ENCODE measurements around the gene CXXC5. TPM values are rescaled to one million over a fixed set of nuclear protein-coding genes. Genes with fewer than 3 reads are reported as not detected.
"Not testable (repeated sequence)": the region's sequence is repeated elsewhere in the genome, so short reads cannot be mapped to it uniquely, and the experiment has no call there.

Gene CXXC5
- total and polyA plus RNA-seq, 4 donors = 21.2 to 75.8 (median 35.8) TPM

GRCh38 chr5:139625398-139625797, 22.8 kb upstream of the CXXC5 start:
- H3K4me1 ChIP-seq (ENCODE audit: control insufficient read depth in 1 of 2, insufficient read depth in 2 of 2, low read length in 2 of 2); H3K9me3 ChIP-seq (ENCODE audit: control insufficient read depth, low read length); H3K27me3 ChIP-seq (ENCODE audit: control insufficient read depth in 1 of 2, insufficient read depth in 2 of 2, low read length in 1 of 2); intact Hi-C loops (cut with DNase I); ATAC-seq (ENCODE audit: low FRiP score); H3K4me3 ChIP-seq (ENCODE audit: low read length in 2 of 2); H3K27ac ChIP-seq (ENCODE audit: low read depth in 1 of 2, low read length in 2 of 2); H3K36me3 ChIP-seq (ENCODE audit: control insufficient read depth in 1 of 2, insufficient read depth in 2 of 2, low read length in 1 of 2): not testable (repeated sequence)
- DNase-seq = peak in 1 of 2 donors; percentile 5
- 83 to 91% methylated on average over 4 to 5 of the region's 5 CpGs for WGBS, 2 donors

GRCh38 chr5:139630855-139631254, 17.3 kb upstream of the CXXC5 start:
- intact Hi-C loops (cut with DNase I) = no loop called here
- Histone ChIP-seq H3K4me1 (ENCODE audit: control insufficient read depth in 1 of 2, insufficient read depth in 2 of 2, low read length in 2 of 2) (no peaks in the 10 kb centered on the region), H3K4me3 (ENCODE audit: low read length in 2 of 2) (no peak overlapping the region), H3K9me3 (ENCODE audit: control insufficient read depth, low read length) (no peaks in the 10 kb centered on the region), H3K27me3 (ENCODE audit: control insufficient read depth in 1 of 2, insufficient read depth in 2 of 2, low read length in 1 of 2) (no peaks in the 10 kb centered on the region), H3K36me3 (ENCODE audit: control insufficient read depth in 1 of 2, insufficient read depth in 2 of 2, low read length in 1 of 2) (no peaks in the 10 kb centered on the region), H3K27ac (ENCODE audit: low read depth in 1 of 2, low read length in 2 of 2) (no peak overlapping the region)
- ATAC-seq (ENCODE audit: low FRiP score) (no peak), DNase-seq (no peak)

DNA sequence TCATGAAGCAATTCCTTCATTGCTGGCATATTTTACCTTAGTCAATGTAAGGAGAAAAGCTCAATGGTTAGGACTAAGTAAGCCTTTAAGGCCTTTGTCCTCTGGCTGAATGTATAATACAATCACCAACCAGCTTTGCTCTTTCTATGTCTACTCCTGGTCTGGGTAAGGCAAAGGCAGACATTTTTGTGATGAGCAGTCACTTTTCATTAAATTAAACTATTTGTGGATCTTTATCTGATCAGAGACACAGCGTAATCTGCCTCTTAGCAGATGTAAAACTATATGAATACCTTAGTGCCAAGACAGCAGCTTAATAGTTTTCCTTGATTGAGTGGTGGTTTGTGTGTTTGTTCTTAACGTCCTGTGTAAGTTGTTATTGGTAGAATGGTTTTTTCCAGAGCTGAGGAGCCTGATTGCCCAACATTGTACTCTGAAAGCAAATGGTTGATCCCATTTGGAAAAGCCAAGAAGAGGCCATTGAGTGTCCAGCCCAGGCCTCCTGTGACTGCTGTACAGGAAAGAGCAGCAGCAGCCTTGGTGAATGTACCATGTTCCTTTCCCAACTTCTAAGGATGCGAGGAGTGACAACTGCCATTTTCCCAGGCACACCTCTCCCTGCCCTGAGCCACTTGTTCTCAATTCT, 16.5 kb upstream of the CXXC5 start:
- no peaks in the 10 kb centered on the region for H3K36me3 ChIP-seq (ENCODE audit: control insufficient read depth in 1 of 2, insufficient read depth in 2 of 2, low read length in 1 of 2)
- no peak overlapping the region for H3K4me3 ChIP-seq (ENCODE audit: low read length in 2 of 2)
- DNase-seq (peak in 1 of 2 donors; percentile 30), ATAC-seq (ENCODE audit: low FRiP score) (no peak)
- no peaks in the 10 kb centered on the region for H3K9me3 ChIP-seq (ENCODE audit: control insufficient read depth, low read length)
- no peak overlapping the region for H3K27ac ChIP-seq (ENCODE audit: low read depth in 1 of 2, low read length in 2 of 2)
- WGBS, 2 donors = 74 to 76% methylated on average over 3 of the region's 3 CpGs
- H3K27me3 ChIP-seq (ENCODE audit: control insufficient read depth in 1 of 2, insufficient read depth in 2 of 2, low read length in 1 of 2) = no peaks in the 10 kb centered on the region
- intact Hi-C loops (cut with DNase I) = loop anchor here in 1 of 2 donors (2.0 kb wide), 1 partner anchor 59 kb away; no protein-coding TSS in a partner anchor
- H3K4me1 ChIP-seq (ENCODE audit: control insufficient read depth in 1 of 2, insufficient read depth in 2 of 2, low read length in 2 of 2) = peaks cover 0 to under 1% of the 10 kb centered on the region in 2 donors

DNA sequence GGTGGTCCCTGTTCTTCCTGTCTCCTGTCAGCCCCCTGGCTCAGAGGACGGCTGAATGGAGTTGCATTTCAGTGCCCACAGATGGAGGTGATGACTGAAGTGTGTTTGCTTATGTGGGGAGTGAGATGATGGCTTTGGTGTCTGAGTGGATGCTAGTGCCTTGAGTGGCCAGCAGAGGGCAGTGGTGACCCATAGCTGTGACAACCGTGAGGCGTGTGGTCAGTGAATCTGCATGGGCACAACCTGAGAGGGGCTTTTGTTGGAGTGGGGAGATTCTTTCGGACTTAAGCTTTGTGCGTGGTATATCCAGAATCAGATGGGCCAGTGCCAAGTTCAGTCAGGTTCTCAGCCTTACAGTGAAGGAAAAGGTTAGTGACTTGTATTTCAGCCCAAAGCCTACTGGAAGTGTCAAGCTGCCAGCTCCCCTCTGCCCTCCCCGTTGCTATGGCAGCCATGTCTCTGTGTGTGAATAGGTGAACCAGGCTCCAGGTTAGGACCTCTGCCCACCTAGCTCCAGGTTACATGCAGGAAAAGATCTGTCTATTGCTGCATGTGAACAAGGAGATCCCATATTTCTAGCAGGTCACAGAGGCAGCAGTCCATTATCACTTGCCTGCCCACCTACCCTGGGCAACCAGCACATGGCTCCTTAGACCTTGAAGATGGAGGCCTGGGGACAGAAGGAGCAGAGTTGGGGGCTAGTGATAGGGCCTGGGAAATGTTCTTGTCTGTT, 14.7 kb upstream of the CXXC5 start:
- Histone ChIP-seq H3K4me1 (ENCODE audit: control insufficient read depth in 1 of 2, insufficient read depth in 2 of 2, low read length in 2 of 2) (peaks cover 0 to 2% of the 10 kb centered on the region in 2 donors), H3K27me3 (ENCODE audit: control insufficient read depth in 1 of 2, insufficient read depth in 2 of 2, low read length in 1 of 2) (no peaks in the 10 kb centered on the region), H3K36me3 (ENCODE audit: control insufficient read depth in 1 of 2, insufficient read depth in 2 of 2, low read length in 1 of 2) (no peaks in the 10 kb centered on the region), H3K9me3 (ENCODE audit: control insufficient read depth, low read length) (no peaks in the 10 kb centered on the region), H3K27ac (ENCODE audit: low read depth in 1 of 2, low read length in 2 of 2) (no peak overlapping the region), H3K4me3 (ENCODE audit: low read length in 2 of 2) (no peak overlapping the region)
- intact Hi-C loops (cut with DNase I) = loop anchor here (1.0 to 2.0 kb wide), 2 partner anchors 57 to 132 kb away; no protein-coding TSS in a partner anchor
- ATAC-seq (ENCODE audit: low FRiP score) (peak; percentile 73), DNase-seq (peak; percentile 74 to 90)
- WGBS, 2 donors = 6 to 11% methylated on average over 6 of the region's 6 CpGs

DNA sequence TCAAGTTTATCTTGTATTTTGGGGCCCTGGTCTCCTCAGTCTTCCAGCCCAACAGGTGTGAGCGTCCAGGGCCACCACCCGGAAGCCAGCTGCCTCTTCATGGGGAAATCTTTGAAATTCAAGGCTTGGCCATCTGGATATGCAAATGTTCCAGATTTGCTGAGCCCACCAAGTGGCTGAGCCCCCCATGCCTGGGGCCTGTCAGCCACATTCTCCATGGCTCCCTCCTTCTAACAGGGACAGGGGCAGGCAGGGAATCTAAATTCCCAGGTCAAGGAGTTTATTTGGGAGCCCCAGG, 14.2 kb upstream of the CXXC5 start:
- ATAC-seq (ENCODE audit: low FRiP score) = no peak
- H3K27me3 ChIP-seq (ENCODE audit: control insufficient read depth in 1 of 2, insufficient read depth in 2 of 2, low read length in 1 of 2) = no peaks in the 10 kb centered on the region
- no peak overlapping the region for H3K4me3 ChIP-seq (ENCODE audit: low read length in 2 of 2)
- H3K36me3 ChIP-seq (ENCODE audit: control insufficient read depth in 1 of 2, insufficient read depth in 2 of 2, low read length in 1 of 2) = no peaks in the 10 kb centered on the region
- no peak overlapping the region for H3K27ac ChIP-seq (ENCODE audit: low read depth in 1 of 2, low read length in 2 of 2)
- peaks cover 0 to 2% of the 10 kb centered on the region in 2 donors for H3K4me1 ChIP-seq (ENCODE audit: control insufficient read depth in 1 of 2, insufficient read depth in 2 of 2, low read length in 2 of 2)
- intact Hi-C loops (cut with DNase I) = no loop called here
- DNase-seq = peak in 1 of 2 donors; percentile 33
- no peaks in the 10 kb centered on the region for H3K9me3 ChIP-seq (ENCODE audit: control insufficient read depth, low read length)
- WGBS, 2 donors = 82 to 91% methylated on average over 2 of the region's 2 CpGs

GRCh38 chr5:139634541-139634940, 13.6 kb upstream of the CXXC5 start:
- peaks cover 0 to 2% of the 10 kb centered on the region in 2 donors for H3K4me1 ChIP-seq (ENCODE audit: control insufficient read depth in 1 of 2, insufficient read depth in 2 of 2, low read length in 2 of 2)
- H3K27ac ChIP-seq (ENCODE audit: low read depth in 1 of 2, low read length in 2 of 2) = no peak overlapping the region
- intact Hi-C loops (cut with DNase I) = no loop called here

GRCh38 chr5:139635191-139635590, 13.0 kb upstream of the CXXC5 start:
- Histone ChIP-seq H3K27ac (ENCODE audit: low read depth in 1 of 2, low read length in 2 of 2) (no peak overlapping the region), H3K36me3 (ENCODE audit: control insufficient read depth in 1 of 2, insufficient read depth in 2 of 2, low read length in 1 of 2) (no peaks in the 10 kb centered on the region), H3K4me3 (ENCODE audit: low read length in 2 of 2) (no peak overlapping the region), H3K4me1 (ENCODE audit: control insufficient read depth in 1 of 2, insufficient read depth in 2 of 2, low read length in 2 of 2) (peaks cover 0 to 2% of the 10 kb centered on the region in 2 donors), H3K9me3 (ENCODE audit: control insufficient read depth, low read length) (no peaks in the 10 kb centered on the region), H3K27me3 (ENCODE audit: control insufficient read depth in 1 of 2, insufficient read depth in 2 of 2, low read length in 1 of 2) (no peaks in the 10 kb centered on the region)
- 61 to 62% methylated on average over 1 of the region's 1 CpG for WGBS, 2 donors
- intact Hi-C loops (cut with DNase I) = loop anchor here (1.0 to 5.0 kb wide), 3 partner anchors 42 to 130 kb away; no protein-coding TSS in a partner anchor
- no peak for ATAC-seq (ENCODE audit: low FRiP score)
- no peak for DNase-seq

More at GRCh38 chr5:139634541-139634940, 13.6 kb upstream of the CXXC5 start:
- 87 to 88% methylated on average over 3 of the region's 3 CpGs for WGBS, 2 donors
- no peak for ATAC-seq (ENCODE audit: low FRiP score)
- Histone ChIP-seq H3K36me3 (ENCODE audit: control insufficient read depth in 1 of 2, insufficient read depth in 2 of 2, low read length in 1 of 2) (no peaks in the 10 kb centered on the region), H3K9me3 (ENCODE audit: control insufficient read depth, low read length) (no peaks in the 10 kb centered on the region), H3K27me3 (ENCODE audit: control insufficient read depth in 1 of 2, insufficient read depth in 2 of 2, low read length in 1 of 2) (no peaks in the 10 kb centered on the region), H3K4me3 (ENCODE audit: low read length in 2 of 2) (no peak overlapping the region)
- DNase-seq = no peak

- ATAC-seq (ENCODE audit: low FRiP score) (peak; percentile 55), DNase-seq (peak; percentile 87 to 91)
- peaks cover 0 to 2% of the 10 kb centered on the region in 2 donors for H3K4me1 ChIP-seq (ENCODE audit: control insufficient read depth in 1 of 2, insufficient read depth in 2 of 2, low read length in 2 of 2)
- H3K36me3 ChIP-seq (ENCODE audit: control insufficient read depth in 1 of 2, insufficient read depth in 2 of 2, low read length in 1 of 2) = no peaks in the 10 kb centered on the region
- H3K27me3 ChIP-seq (ENCODE audit: control insufficient read depth in 1 of 2, insufficient read depth in 2 of 2, low read length in 1 of 2) = no peaks in the 10 kb centered on the region
- H3K4me3 ChIP-seq (ENCODE audit: low read length in 2 of 2) = no peak overlapping the region
- no peaks in the 10 kb centered on the region for H3K9me3 ChIP-seq (ENCODE audit: control insufficient read depth, low read length)
- H3K27ac ChIP-seq (ENCODE audit: low read depth in 1 of 2, low read length in 2 of 2) = no peak overlapping the region
- intact Hi-C loops (cut with DNase I) = loop anchor here (1.0 to 5.0 kb wide), 4 partner anchors 42 to 130 kb away; no protein-coding TSS in a partner anchor
These were observed 12.4 kb upstream of the CXXC5 start for GRCh38 chr5:139635606-139636206.

Measured in aorta (tissue), 5 donors.